Transverse colon (tissue), 4 donors: ENCODE data around the gene GNA15. TPM values are rescaled to one million over a fixed set of nuclear protein-coding genes. Genes with fewer than 3 reads are reported as not detected.
"Not testable (repeated sequence)": the region's sequence is repeated elsewhere in the genome, so short reads cannot be mapped to it uniquely, and the experiment has no call there.

Experiments
- DNase-seq: peaks from one replicate; pipeline ENCODE4 v3.0.0-alpha.2; 2019
- H3K27ac ChIP-seq, 4 donors: fragments of 200-600 bp; sonication (generic); 2 replicates each; pipeline ENCODE4 v1.5.1; 2016 to 2018; ENCODE audit warnings: inconsistent platforms in 4 of 4
- H3K27me3 ChIP-seq: fragments of 200-600 bp; sonication (generic); 2 replicates; pipeline ENCODE4 v1.5.1; 2017; ENCODE audit warnings: inconsistent platforms
- H3K36me3 ChIP-seq, 4 donors: fragments of 200-600 bp; sonication (generic); 2 replicates each; pipeline ENCODE4 v1.5.1; 2017 to 2019; ENCODE audit warnings: inconsistent platforms in 4 of 4
- H3K4me1 ChIP-seq, 4 donors: fragments of 200-600 bp; sonication (generic); 2 replicates each; pipeline ENCODE4 v1.5.1; 2017 to 2020; ENCODE audit warnings: inconsistent platforms in 4 of 4
- H3K4me3 ChIP-seq, 4 donors: fragments of 200-600 bp; sonication (generic); 1 replicate in 1 of 4; 2 replicates in 3 of 4; pipeline versions ENCODE4 v1.5.1 to v1.6.1; 2017 to 2019; ENCODE audit warnings: inconsistent platforms in 4 of 4
- H3K9me3 ChIP-seq, 2 donors: fragments of 200-600 bp; sonication (generic); 2 replicates each; pipeline ENCODE4 v1.5.1; 2017 to 2019; ENCODE audit warnings: inconsistent platforms in 2 of 2
- CTCF ChIP-seq, 5 experiments: fragments of 200-600 bp in 3 of 5; fragments of 450-650 bp in 2 of 5; sonication (generic) in 3 of 5; IDR thresholded peaks; 1 replicate in 2 of 5; 2 replicates in 3 of 5; pipeline ENCODE4 v1.5.1; 2016 to 2017; ENCODE audit warnings: antibody characterized with exemption in 5 of 5, inconsistent platforms in 3 of 5, mild to moderate bottlenecking in 2 of 5, moderate library complexity in 1 of 5
- EP300 ChIP-seq: sonication (generic); formaldehyde crosslinking; IDR thresholded peaks from one replicate; pipeline ENCODE4 v1.6.1; 2017; ENCODE audit warnings: antibody characterized with exemption, low read depth
- POLR2A ChIP-seq: fragments of 450-650 bp; IDR thresholded peaks from one replicate; pipeline ENCODE4 v1.6.1; 2016; ENCODE audit warnings: antibody characterized with exemption, mild to moderate bottlenecking, moderate library complexity
- POLR2AphosphoS5 ChIP-seq, 3 donors: sonication (generic); formaldehyde crosslinking; IDR thresholded peaks; one replicate each; pipeline ENCODE4 v1.6.1; 2016; ENCODE audit warnings: antibody characterized with exemption in 3 of 3
- WGBS, 2 donors: methylation state at CpG; one replicate each; pipeline ENCODE4 v1.1.5; 2018; ENCODE audit warnings: low coverage in 1 of 2; 5-methylcytosine and 5-hydroxymethylcytosine counted together
- in situ Hi-C, 4 donors: fragments of 200-750 bp; cut with MboI; loops; one replicate each; pipeline versions ENCODE4 v1.15.0 to v1.15.1; 2017; ENCODE audit warnings: low sequenced_read_pairs in 3 of 4, low pct_ligation_motif_present in 1 of 4, low pct_unique_long_range_greater_than_20kb in 1 of 4
- intact Hi-C: fragments of 100-400 bp; cut with DNase I; formaldehyde crosslinking; loops from one replicate; pipeline ENCODE4 v1.15.1; 2023; ENCODE audit warnings: low total_unique reads
- total RNA-seq, 4 donors: library from RNA; depleted of rRNA; stranded (reverse); fragments of >200 nt; gene quantifications; one replicate each; pipeline ENCODE4 v1.1.0, GENCODE V29; 2016

The GNA15 gene
- total RNA-seq, 4 donors from 2014 or later, result 1.9 to 2.2 TPM; not detected in 2

GRCh38 chr19:3202346-3202745, 66.5 kb downstream of the GNA15 start:
- WGBS, 2 donors, result 85% methylated on average over 12 of the region's 12 CpGs; no CpG with 5 or more reads in 1 of the 2 donors
- TF ChIP-seq POLR2A (no peak), EP300 (no peak)
- in situ Hi-C loops (no loop called here), intact Hi-C loops (no loop called here)
- Histone ChIP-seq H3K4me1 (no peaks in the 10 kb centered on the region), H3K36me3 (peaks cover 0 to 27% (median 3%) of the 10 kb centered on the region in 4 donors), H3K9me3 (no peaks in the 10 kb centered on the region), H3K4me3 (no peak overlapping the region), H3K27ac (no peak overlapping the region), H3K27me3 (no peaks in the 10 kb centered on the region)
- no peak for DNase-seq

- peaks cover 0 to 33% (median 3%) of the 10 kb centered on the region in 4 donors for H3K36me3 ChIP-seq
- in situ Hi-C loops, result not testable (repeated sequence)
- 94% methylated on average over 7 of the region's 7 CpGs; no CpG with 5 or more reads in 1 of the 2 donors for WGBS, 2 donors
These were observed 67.1 kb downstream of the GNA15 start for GRCh38 chr19:3202895-3203294.

GRCh38 chr19:3203805-3204645, 68.2 kb downstream of the GNA15 start:
- in situ Hi-C loops, result no loop called here
- H3K27me3 ChIP-seq, result no peaks in the 10 kb centered on the region
- H3K9me3 ChIP-seq, result no peaks in the 10 kb centered on the region
- no peak overlapping the region for H3K27ac ChIP-seq
- peaks cover 0 to 34% (median 3%) of the 10 kb centered on the region in 4 donors for H3K36me3 ChIP-seq
- intact Hi-C loops, result no loop called here
- H3K4me1 ChIP-seq, result no peaks in the 10 kb centered on the region
- no peak overlapping the region for H3K4me3 ChIP-seq
- TF ChIP-seq POLR2A, result no peak
- TF ChIP-seq POLR2AphosphoS5 (IDR thresholded peaks at IDR 0.05), result no peak
- no peak for TF ChIP-seq EP300
- no peak for TF ChIP-seq CTCF (IDR thresholded peaks at IDR 0.05)
- 92% methylated on average over 37 of the region's 43 CpGs; no CpG with 5 or more reads in 1 of the 2 donors for WGBS, 2 donors
- no peak for DNase-seq

More at GRCh38 chr19:3202895-3203294, 67.1 kb downstream of the GNA15 start:
- H3K4me1 ChIP-seq, DNase-seq, H3K27me3 ChIP-seq, intact Hi-C loops, H3K9me3 ChIP-seq, H3K27ac ChIP-seq, H3K4me3 ChIP-seq: not testable (repeated sequence)

GRCh38 chr19:3204646-3205275, 68.9 kb downstream of the GNA15 start:
- intact Hi-C loops, result no loop called here
- Histone ChIP-seq H3K9me3 (no peaks in the 10 kb centered on the region), H3K27me3 (no peaks in the 10 kb centered on the region), H3K36me3 (peaks cover 0 to 34% (median 3%) of the 10 kb centered on the region in 4 donors), H3K4me1 (no peaks in the 10 kb centered on the region), H3K27ac (no peak overlapping the region), H3K4me3 (no peak overlapping the region)
- in situ Hi-C loops, result no loop called here
- TF ChIP-seq EP300, result no peak
- no peak for TF ChIP-seq CTCF (IDR thresholded peaks at IDR 0.05)
- no peak for TF ChIP-seq POLR2AphosphoS5 (IDR thresholded peaks at IDR 0.05)
- TF ChIP-seq POLR2A, result no peak
- DNase-seq, result no peak
- 95% methylated on average over 35 of the region's 35 CpGs; no CpG with 5 or more reads in 1 of the 2 donors for WGBS, 2 donors

- TF ChIP-seq POLR2A (no peak), CTCF (IDR thresholded peaks at IDR 0.05) (no peak), EP300 (no peak), POLR2AphosphoS5 (IDR thresholded peaks at IDR 0.05) (no peak)
- in situ Hi-C loops, result no loop called here
- Histone ChIP-seq H3K27ac (no peak overlapping the region), H3K27me3 (no peaks in the 10 kb centered on the region), H3K9me3 (no peaks in the 10 kb centered on the region), H3K4me1 (no peaks in the 10 kb centered on the region), H3K36me3 (peaks cover 0 to 34% (median 3%) of the 10 kb centered on the region in 4 donors), H3K4me3 (no peak overlapping the region)
- WGBS, 2 donors, result 96% methylated on average over 4 to 17 of the region's 28 CpGs
- intact Hi-C loops, result no loop called here
- DNase-seq, result no peak
These were observed 70.6 kb downstream of the GNA15 start for GRCh38 chr19:3206216-3206953.
